ENCODE measurements around the gene TSPO. TPM values are rescaled to one million over a fixed set of nuclear protein-coding genes. Genes with fewer than 3 reads are reported as not detected.

The TSPO gene
- total and polyA plus RNA-seq, 2 experiments from 2014 or later: 34.6 to 44.7 TPM

DNA sequence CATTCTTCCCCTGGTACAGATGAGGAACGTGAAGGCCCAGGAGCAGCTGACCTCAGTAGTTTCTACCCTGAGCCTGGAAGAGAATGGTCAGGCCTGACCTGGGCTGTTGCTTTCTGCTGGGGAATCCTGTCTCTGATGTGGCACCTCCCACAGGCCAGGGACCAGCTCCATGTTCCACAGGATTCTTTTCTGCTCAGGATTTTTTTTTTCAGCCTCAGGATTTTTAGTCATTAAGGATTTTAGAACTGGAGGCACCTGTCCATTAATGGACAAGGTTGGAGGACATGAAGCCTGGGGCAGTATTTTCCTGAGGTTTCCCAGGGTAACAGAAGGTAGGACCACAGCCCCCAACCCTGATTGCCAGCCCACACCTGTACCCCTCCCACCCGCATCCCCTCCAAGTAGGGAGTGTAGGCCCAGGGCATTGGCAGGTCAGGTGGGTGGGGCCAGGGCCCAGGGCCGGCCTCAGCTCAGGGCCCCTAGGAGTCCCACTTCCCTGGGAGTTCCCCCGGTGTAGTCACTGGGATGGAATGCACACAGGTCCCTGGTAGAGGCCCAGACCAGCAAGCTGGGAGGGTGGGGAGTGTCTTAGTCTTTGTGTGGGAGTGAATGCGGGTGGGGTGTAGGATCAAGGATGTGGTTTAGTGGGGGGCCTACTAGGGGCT lies 24.7 kb upstream of the TSPO start (continued):
- TF ChIP-seq EZH2phosphoT487 (IDR thresholded peaks at IDR 0.05; ENCODE audit: unreplicated experiment): no peak
- no peak for TF ChIP-seq CREB1 (CRISPR knock-in tag; IDR thresholded peaks at IDR 0.05; ENCODE audit: low read depth)
- TF ChIP-seq NANOG (IDR thresholded peaks at IDR 0.05; ENCODE audit: borderline replicate concordance): no peak
- TF ChIP-seq ZNF331 (CRISPR knock-in tag; IDR thresholded peaks at IDR 0.05; ENCODE audit: low read depth): no peak

DNA sequence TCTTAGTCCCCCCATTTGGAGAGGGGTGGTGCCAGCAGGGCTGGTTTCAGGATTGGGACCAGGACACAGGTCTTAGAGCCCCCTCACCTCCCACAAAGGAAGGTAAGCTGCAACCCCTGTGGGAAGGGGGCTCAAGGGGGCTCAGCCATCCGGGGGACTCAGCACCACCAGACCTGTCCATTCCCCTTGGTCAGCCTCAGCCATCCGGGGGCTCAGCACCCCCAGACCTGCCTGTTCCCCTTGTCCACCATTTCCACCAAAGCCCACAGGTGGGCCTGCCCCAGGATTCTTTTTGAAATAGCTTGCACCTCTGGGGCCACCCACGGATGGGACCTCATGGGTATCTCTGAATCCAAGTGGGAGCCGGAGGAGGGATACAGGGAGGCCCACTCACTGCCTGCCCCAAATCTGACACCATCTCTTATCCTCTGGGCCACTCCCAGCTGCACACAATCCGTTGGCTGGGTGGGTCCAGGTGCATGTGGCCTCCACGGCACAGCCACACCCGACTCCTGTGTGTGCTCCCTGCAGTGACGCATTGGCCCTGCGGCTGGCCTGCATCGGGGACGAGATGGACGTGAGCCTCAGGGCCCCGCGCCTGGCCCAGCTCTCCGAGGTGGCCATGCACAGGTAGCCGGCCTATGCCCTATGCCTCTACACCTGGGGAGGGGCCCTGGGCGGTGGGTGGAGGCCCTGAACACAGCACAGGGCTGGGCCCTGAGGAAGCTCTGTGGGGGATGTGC lies 24.0 kb upstream of the TSPO start:
- no peaks in the 10 kb centered on the region for H3K9me3 Mint-ChIP-seq
- ATAC-seq (no peak), DNase-seq (ENCODE audit: low spot score) (no peak)
- Histone ChIP-seq H3K4me1 (ENCODE audit: insufficient read depth) (no peaks in the 10 kb centered on the region; the same call in 1 of the 2 replicates), H3K4me2 (no peak overlapping the region), H3K27me3 (ENCODE audit: insufficient read depth) (no peaks in the 10 kb centered on the region), H4K20me1 (replicated peaks; ENCODE audit: insufficient read depth) (0 out of 2 replicates have a peak, but pooled peaks cover 10% of the 10 kb centered on the region), H3K4me3 (no peak overlapping the region), H3K27ac (ENCODE audit: low read depth) (no peak overlapping the region), H3K79me2 (replicated peaks; ENCODE audit: insufficient read depth) (no peaks in the 10 kb centered on the region), H3K9me2 (ENCODE audit: insufficient read depth) (no peaks in the 10 kb centered on the region), H3F3A (replicated peaks; ENCODE audit: low read depth) (no peaks in the 10 kb centered on the region; the same call in 1 of the 2 replicates), H2AFZ (no peak overlapping the region), H3K36me3 (ENCODE audit: insufficient read depth) (no peaks in the 10 kb centered on the region)
- no peak overlapping the region for H3K27ac Mint-ChIP-seq
- H3K4me1 Mint-ChIP-seq: peaks cover 8% of the 10 kb centered on the region; the same call in 2 of the 3 replicates
- peaks cover 8% of the 10 kb centered on the region for H3K27me3 Mint-ChIP-seq (ENCODE audit: insufficient read depth, low read depth, poor library complexity)
- H3K4me3 Mint-ChIP-seq: no peak overlapping the region
- peaks cover 3% of the 10 kb centered on the region; the same call in 1 of the 3 replicates for H3K36me3 Mint-ChIP-seq (ENCODE audit: low read depth)
- TF ChIP-seq EZH2phosphoT487 (IDR thresholded peaks at IDR 0.05; ENCODE audit: unreplicated experiment) (no peak), CREB1 (CRISPR knock-in tag; IDR thresholded peaks at IDR 0.05; ENCODE audit: low read depth) (no peak), ZNF114 (CRISPR knock-in tag; IDR thresholded peaks at IDR 0.05) (no peak), JUNB (IDR thresholded peaks at IDR 0.05; ENCODE audit: unreplicated experiment) (no peak), ZNF331 (CRISPR knock-in tag; IDR thresholded peaks at IDR 0.05; ENCODE audit: low read depth) (no peak), EZH2 (IDR thresholded peaks at IDR 0.05; ENCODE audit: low read depth, unreplicated experiment) (no peak), NANOG (IDR thresholded peaks at IDR 0.05; ENCODE audit: borderline replicate concordance) (no peak), POLR2AphosphoS5 (IDR thresholded peaks at IDR 0.05; ENCODE audit: low read depth) (no peak)
- TF ChIP-seq, protein P1, sequence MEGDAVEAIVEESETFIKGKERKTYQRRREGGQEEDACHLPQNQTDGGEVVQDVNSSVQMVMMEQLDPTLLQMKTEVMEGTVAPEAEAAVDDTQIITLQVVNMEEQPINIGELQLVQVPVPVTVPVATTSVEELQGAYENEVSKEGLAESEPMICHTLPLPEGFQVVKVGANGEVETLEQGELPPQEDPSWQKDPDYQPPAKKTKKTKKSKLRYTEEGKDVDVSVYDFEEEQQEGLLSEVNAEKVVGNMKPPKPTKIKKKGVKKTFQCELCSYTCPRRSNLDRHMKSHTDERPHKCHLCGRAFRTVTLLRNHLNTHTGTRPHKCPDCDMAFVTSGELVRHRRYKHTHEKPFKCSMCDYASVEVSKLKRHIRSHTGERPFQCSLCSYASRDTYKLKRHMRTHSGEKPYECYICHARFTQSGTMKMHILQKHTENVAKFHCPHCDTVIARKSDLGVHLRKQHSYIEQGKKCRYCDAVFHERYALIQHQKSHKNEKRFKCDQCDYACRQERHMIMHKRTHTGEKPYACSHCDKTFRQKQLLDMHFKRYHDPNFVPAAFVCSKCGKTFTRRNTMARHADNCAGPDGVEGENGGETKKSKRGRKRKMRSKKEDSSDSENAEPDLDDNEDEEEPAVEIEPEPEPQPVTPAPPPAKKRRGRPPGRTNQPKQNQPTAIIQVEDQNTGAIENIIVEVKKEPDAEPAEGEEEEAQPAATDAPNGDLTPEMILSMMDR (conservative IDR thresholded peaks at IDR 0.05; ENCODE audit: low read depth in 2 of 2): no peak
- TF ChIP-seq, protein P2, sequence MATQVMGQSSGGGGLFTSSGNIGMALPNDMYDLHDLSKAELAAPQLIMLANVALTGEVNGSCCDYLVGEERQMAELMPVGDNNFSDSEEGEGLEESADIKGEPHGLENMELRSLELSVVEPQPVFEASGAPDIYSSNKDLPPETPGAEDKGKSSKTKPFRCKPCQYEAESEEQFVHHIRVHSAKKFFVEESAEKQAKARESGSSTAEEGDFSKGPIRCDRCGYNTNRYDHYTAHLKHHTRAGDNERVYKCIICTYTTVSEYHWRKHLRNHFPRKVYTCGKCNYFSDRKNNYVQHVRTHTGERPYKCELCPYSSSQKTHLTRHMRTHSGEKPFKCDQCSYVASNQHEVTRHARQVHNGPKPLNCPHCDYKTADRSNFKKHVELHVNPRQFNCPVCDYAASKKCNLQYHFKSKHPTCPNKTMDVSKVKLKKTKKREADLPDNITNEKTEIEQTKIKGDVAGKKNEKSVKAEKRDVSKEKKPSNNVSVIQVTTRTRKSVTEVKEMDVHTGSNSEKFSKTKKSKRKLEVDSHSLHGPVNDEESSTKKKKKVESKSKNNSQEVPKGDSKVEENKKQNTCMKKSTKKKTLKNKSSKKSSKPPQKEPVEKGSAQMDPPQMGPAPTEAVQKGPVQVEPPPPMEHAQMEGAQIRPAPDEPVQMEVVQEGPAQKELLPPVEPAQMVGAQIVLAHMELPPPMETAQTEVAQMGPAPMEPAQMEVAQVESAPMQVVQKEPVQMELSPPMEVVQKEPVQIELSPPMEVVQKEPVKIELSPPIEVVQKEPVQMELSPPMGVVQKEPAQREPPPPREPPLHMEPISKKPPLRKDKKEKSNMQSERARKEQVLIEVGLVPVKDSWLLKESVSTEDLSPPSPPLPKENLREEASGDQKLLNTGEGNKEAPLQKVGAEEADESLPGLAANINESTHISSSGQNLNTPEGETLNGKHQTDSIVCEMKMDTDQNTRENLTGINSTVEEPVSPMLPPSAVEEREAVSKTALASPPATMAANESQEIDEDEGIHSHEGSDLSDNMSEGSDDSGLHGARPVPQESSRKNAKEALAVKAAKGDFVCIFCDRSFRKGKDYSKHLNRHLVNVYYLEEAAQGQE (IDR thresholded peaks at IDR 0.05; ENCODE audit: unreplicated experiment): no peak
- TF ChIP-seq, protein P3, sequence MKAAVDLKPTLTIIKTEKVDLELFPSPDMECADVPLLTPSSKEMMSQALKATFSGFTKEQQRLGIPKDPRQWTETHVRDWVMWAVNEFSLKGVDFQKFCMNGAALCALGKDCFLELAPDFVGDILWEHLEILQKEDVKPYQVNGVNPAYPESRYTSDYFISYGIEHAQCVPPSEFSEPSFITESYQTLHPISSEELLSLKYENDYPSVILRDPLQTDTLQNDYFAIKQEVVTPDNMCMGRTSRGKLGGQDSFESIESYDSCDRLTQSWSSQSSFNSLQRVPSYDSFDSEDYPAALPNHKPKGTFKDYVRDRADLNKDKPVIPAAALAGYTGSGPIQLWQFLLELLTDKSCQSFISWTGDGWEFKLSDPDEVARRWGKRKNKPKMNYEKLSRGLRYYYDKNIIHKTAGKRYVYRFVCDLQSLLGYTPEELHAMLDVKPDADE (IDR thresholded peaks at IDR 0.05): no peak
